Naive thymus-derived CD4-positive, alpha-beta T cell (primary cell): ENCODE measurements around the gene PLCH2. TPM values are rescaled to one million over a fixed set of nuclear protein-coding genes. Genes with fewer than 3 reads are reported as not detected.

Experiments used
- ATAC-seq: fragments of 150-1000 bp; cut with Tn5 transposase; 2 replicates; pipeline ENCODE4 v1.10.0; 2021; ENCODE audit warnings: mild to moderate bottlenecking, moderate library complexity
- CTCF ChIA-PET: fragments of 350-600 bp; sonication (Branson Sonifier 250); formaldehyde crosslinking; loops from one replicate; lab custom pipeline; 2021; ENCODE audit warnings: antibody characterized with exemption; lab: Charles Lee
- POLR2A ChIA-PET: fragments of 350-600 bp; sonication (Branson Sonifier 250); formaldehyde crosslinking; loops from one replicate; lab custom pipeline; 2021; ENCODE audit warnings: antibody characterized with exemption, inconsistent platforms; lab: Charles Lee
- DNase-seq, 9 donors: peaks; one replicate each; pipeline versions ENCODE4 v3.0.0 to v3.0.0-alpha.2; 2020 to 2022; ENCODE audit warnings: mixed read lengths in 1 of 9
- H3K27ac ChIP-seq: one replicate; pipeline ENCODE4 v1.7.0; 2013; ENCODE audit warnings: mild to moderate bottlenecking, low read depth, low read length, moderate library complexity
- H3K27me3 ChIP-seq, 2 donors: one replicate each; pipeline ENCODE4 v1.7.0; 2013; ENCODE audit warnings: low read length in 2 of 2, mild to moderate bottlenecking in 2 of 2, moderate library complexity in 2 of 2; ENCODE audit not compliant: control insufficient read depth in 2 of 2, insufficient read depth in 2 of 2
- H3K36me3 ChIP-seq, 3 experiments: 1 replicate in 2 of 3; 2 replicates in 1 of 3; pipeline ENCODE4 v1.7.0; 2013; ENCODE audit warnings: low read length in 3 of 3, mild to moderate bottlenecking in 3 of 3, moderate library complexity in 1 of 3; ENCODE audit not compliant: insufficient read depth in 3 of 3, control insufficient read depth in 2 of 3
- H3K4me1 ChIP-seq, 2 donors: one replicate each; pipeline ENCODE4 v1.7.0; 2013; ENCODE audit warnings: low read length in 2 of 2, mild to moderate bottlenecking in 2 of 2, moderate library complexity in 1 of 2; ENCODE audit not compliant: control insufficient read depth in 2 of 2, insufficient read depth in 2 of 2
- H3K4me3 ChIP-seq: 2 replicates; pipeline ENCODE4 v1.7.0; 2013; ENCODE audit warnings: mild to moderate bottlenecking, low read length
- H3K9me3 ChIP-seq, 3 experiments: 1 replicate in 2 of 3; 2 replicates in 1 of 3; pipeline ENCODE4 v1.7.0; 2013; ENCODE audit warnings: low read length in 3 of 3; ENCODE audit not compliant: control insufficient read depth in 2 of 3
- H3K27ac Mint-ChIP-seq, 9 donors: one replicate each; pipeline ENCODE4 v1.8.0; 2020 to 2022; ENCODE audit warnings: mixed read lengths in 9 of 9, mild to moderate bottlenecking in 8 of 9, moderate library complexity in 5 of 9, inconsistent platforms in 2 of 9
- H3K27me3 Mint-ChIP-seq, 5 donors: one replicate each; pipeline ENCODE4 v1.8.0; 2021 to 2022; ENCODE audit warnings: mixed read lengths in 5 of 5, mild to moderate bottlenecking in 1 of 5
- H3K36me3 Mint-ChIP-seq, 5 donors: one replicate each; pipeline ENCODE4 v1.8.0; 2020 to 2022; ENCODE audit warnings: mixed read lengths in 5 of 5, mild to moderate bottlenecking in 3 of 5, inconsistent platforms in 1 of 5
- H3K4me1 Mint-ChIP-seq, 7 donors: one replicate each; pipeline ENCODE4 v1.8.0; 2020 to 2022; ENCODE audit warnings: mixed read lengths in 7 of 7, mild to moderate bottlenecking in 3 of 7, inconsistent platforms in 1 of 7
- H3K4me3 Mint-ChIP-seq, 10 donors: one replicate each; pipeline ENCODE4 v1.8.0; 2020 to 2022; ENCODE audit warnings: mild to moderate bottlenecking in 10 of 10, mixed read lengths in 10 of 10, moderate library complexity in 6 of 10, inconsistent platforms in 2 of 10
- H3K9me3 Mint-ChIP-seq, 11 donors: one replicate each; pipeline ENCODE4 v1.8.0; 2020 to 2022; ENCODE audit warnings: mixed read lengths in 11 of 11, mild to moderate bottlenecking in 4 of 11, inconsistent platforms in 1 of 11, moderate library complexity in 1 of 11
- intact Hi-C, 2 donors: fragments of 100-400 bp; cut with micrococcal nuclease; formaldehyde crosslinking; loops; one replicate each; pipeline ENCODE4 v1.15.1; 2023
- polyA plus RNA-seq, 2 donors: library from polyadenylated mRNA; unstranded; fragments of 300-500 nt; fragmentation: Illumina TruSeq; gene quantifications; one replicate each; pipeline ENCODE4 v1.2.3, GENCODE V29; 2021
- total RNA-seq, 6 experiments: library from RNA in 5 of 6; stranded (reverse) in 5 of 6; gene quantifications; 1 replicate in 5 of 6; 2 replicates in 1 of 6; pipeline ENCODE4 v1.2.3 and lab custom pipeline; 2021 to 2026

The PLCH2 gene
- total and polyA plus RNA-seq, 7 experiments from 2014 or later: 0.11 to 37.4 (median 11.8) TPM

DNA sequence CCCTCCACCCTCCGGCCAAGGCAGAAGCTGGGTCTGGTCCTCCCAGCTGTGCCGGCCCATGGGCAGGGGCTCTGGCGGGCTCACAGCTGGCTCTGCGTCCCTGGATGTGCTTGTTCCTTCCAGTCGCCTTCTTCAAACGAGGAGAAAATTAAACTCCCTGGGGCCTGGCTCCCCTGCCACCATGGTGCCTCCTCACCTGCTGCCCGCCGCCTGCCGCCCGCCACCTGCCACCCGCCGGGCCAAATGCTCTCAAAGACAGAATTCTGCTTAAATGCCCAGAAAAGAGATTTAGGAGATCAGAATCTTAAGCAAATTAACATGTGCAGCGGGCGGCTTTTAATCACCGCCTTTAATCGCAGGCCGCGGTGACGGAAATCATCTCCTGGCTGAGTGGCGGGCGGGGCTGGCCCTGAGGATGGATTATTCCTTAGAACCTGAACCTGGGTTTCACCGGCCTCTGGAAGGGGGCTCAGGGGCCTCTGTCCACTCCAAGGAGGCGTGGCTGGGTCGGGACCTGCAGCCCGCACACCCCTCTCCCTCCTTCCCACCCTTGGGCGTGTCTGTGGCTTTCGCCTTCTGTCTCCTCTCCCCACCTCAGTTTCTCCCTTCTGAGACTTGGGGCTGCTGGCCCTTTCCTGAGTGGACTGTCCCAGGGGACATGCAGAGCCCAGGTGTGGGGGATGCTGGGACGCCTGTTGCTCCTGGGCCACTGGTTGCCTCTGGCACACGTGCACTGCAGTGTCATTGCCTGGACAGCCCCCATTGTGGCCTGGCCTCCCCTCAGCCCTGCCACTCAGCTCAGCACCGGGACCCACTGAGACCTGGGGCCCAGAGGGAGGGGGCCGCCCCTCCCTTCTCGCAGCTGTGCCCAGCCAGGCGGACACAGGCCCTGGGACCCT, 10.5 kb upstream of the PLCH2 start:
- ChIA-PET POLR2A (no interaction called here), CTCF (no interaction called here)
- Histone ChIP-seq H3K36me3 (no peaks in the 10 kb centered on the region), H3K9me3 (no peaks in the 10 kb centered on the region), H3K27ac (no peak overlapping the region), H3K27me3 (no peaks in the 10 kb centered on the region), H3K4me3 (no peak overlapping the region), H3K4me1 (peaks cover 0 to 13% of the 10 kb centered on the region in 2 donors)
- ATAC-seq (no peak), DNase-seq (no peak)
- Mint-ChIP-seq H3K27ac (no peak overlapping the region), H3K4me1 (peaks cover 0 to 11% (median 0%) of the 10 kb centered on the region in 7 donors), H3K27me3 (peaks cover 0 to 5% (median 5%) of the 10 kb centered on the region in 5 donors), H3K36me3 (no peaks in the 10 kb centered on the region), H3K4me3 (no peak overlapping the region), H3K9me3 (no peaks in the 10 kb centered on the region)
- intact Hi-C loops: no loop called here

GRCh38 chr1:2466270-2466665, 9.8 kb upstream of the PLCH2 start:
- no peak for ATAC-seq
- DNase-seq: no peak
- Histone ChIP-seq H3K27ac (no peak overlapping the region), H3K4me1 (peaks cover 0 to 13% of the 10 kb centered on the region in 2 donors), H3K4me3 (no peak overlapping the region), H3K36me3 (no peaks in the 10 kb centered on the region), H3K9me3 (no peaks in the 10 kb centered on the region), H3K27me3 (no peaks in the 10 kb centered on the region)
- Mint-ChIP-seq H3K27ac (no peak overlapping the region), H3K9me3 (no peaks in the 10 kb centered on the region), H3K4me1 (peaks cover 0 to 11% (median 0%) of the 10 kb centered on the region in 7 donors), H3K36me3 (no peaks in the 10 kb centered on the region), H3K4me3 (peak overlapping the region in 2 of 10 donors; percentile 25 to 64), H3K27me3 (peaks cover 0 to 5% (median 5%) of the 10 kb centered on the region in 5 donors)
- intact Hi-C loops: no loop called here
- CTCF ChIA-PET: no interaction called here
- POLR2A ChIA-PET: no interaction called here

DNA sequence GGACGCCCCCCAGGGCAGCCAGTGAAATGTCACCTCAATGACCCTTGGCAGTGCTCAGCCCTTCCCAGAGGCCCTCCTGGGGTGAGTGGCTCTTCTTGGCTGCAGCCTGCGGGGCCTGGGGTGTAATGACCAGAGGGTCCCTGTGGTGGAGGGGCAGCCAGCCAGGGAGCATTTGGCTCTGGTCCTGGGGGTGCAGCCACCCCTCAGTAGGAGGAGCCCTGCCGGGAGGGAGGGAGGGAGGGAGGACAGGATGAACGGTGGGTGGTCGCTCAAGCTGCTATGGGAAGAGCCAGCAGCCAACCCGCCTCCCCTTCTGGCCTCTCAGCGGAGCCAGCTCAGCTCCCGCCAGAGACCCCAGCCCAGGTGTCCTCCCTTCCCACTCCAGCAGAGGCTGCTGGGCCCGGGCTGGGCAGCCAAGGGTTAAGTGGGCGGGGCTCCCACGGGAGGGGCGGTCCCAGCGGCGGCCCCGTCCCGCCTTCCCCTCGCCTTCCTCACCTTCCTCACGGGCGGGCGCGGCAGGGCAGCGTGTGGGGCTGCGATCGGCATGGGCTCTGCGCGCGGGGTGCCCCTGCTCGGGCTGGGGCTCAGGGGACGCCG, 9.0 kb upstream of the PLCH2 start:
- Mint-ChIP-seq H3K4me3 (peak overlapping the region in 1 of 10 donors; percentile 64), H3K4me1 (peaks cover 0 to 11% (median 0%) of the 10 kb centered on the region in 7 donors), H3K27ac (no peak overlapping the region), H3K27me3 (peaks cover 0 to 5% (median 5%) of the 10 kb centered on the region in 5 donors), H3K9me3 (no peaks in the 10 kb centered on the region), H3K36me3 (no peaks in the 10 kb centered on the region)
- ATAC-seq (no peak), DNase-seq (peak in 3 of 9 donors; percentile 11 to 39 (median 37))
- H3K9me3 ChIP-seq: no peaks in the 10 kb centered on the region
- H3K4me3 ChIP-seq: no peak overlapping the region
- no peaks in the 10 kb centered on the region for H3K36me3 ChIP-seq
- CTCF ChIA-PET: no interaction called here
- intact Hi-C loops: no loop called here
- H3K4me1 ChIP-seq: peaks cover 0 to 13% of the 10 kb centered on the region in 2 donors
- no peak overlapping the region for H3K27ac ChIP-seq
- POLR2A ChIA-PET: no interaction called here
- no peaks in the 10 kb centered on the region for H3K27me3 ChIP-seq

DNA sequence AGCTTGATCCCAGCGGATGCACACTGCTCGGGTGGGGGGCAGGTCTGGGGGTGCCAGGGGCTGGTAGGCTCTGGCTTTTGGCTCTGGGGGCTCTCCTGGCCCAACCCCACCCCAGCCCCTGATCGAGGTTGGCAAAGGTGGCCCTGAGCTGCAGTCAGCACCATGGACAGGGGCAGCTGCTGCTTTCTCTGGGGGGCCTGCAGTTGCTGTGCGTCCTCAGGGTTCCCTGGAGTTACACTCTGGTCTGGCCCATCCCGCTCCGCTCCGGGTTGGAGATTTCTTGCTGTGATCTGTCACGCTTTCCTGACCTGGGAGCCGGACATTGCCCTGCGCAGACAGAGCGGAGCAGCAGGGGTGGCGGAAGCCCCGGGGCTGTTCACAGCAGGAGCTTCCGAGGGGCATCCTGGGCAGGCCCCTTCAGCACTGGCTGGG, 8.0 kb upstream of the PLCH2 start:
- no peak for ATAC-seq
- intact Hi-C loops: no loop called here

DNA sequence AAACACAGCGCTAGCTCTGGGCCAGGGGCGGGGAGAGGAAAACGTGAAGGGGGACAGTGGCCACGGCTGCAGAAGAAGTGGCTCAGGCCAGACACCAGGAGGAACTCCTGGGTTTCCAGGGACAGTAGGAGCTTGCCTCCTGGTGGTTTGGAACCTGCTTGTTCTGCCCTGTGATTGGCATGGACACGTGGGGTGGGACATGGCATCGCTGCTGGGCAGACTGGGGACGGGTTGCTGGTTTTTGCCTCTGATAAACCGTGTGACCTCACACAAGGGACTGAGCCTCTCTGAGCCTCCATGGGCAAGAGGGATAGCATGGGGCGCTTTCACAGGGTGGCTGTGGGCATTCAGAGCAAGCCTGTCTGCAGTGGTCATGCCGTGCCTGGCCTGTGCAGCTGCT, 7.5 kb upstream of the PLCH2 start:
- intact Hi-C loops: no loop called here
- ATAC-seq (no peak), DNase-seq (no peak)
- Mint-ChIP-seq H3K36me3 (no peaks in the 10 kb centered on the region), H3K4me1 (peaks cover 0 to 8% (median 0%) of the 10 kb centered on the region in 7 donors), H3K9me3 (no peaks in the 10 kb centered on the region), H3K27me3 (peaks cover 0 to 5% (median 5%) of the 10 kb centered on the region in 5 donors), H3K4me3 (peak overlapping the region in 1 of 10 donors; percentile 23), H3K27ac (no peak overlapping the region)
- Histone ChIP-seq H3K27ac (no peak overlapping the region), H3K36me3 (no peaks in the 10 kb centered on the region), H3K4me3 (no peak overlapping the region), H3K4me1 (peaks cover 0 to 13% of the 10 kb centered on the region in 2 donors), H3K9me3 (no peaks in the 10 kb centered on the region), H3K27me3 (no peaks in the 10 kb centered on the region)
- ChIA-PET POLR2A (no interaction called here), CTCF (no interaction called here)

More for the DNA sequence above, 8.0 kb upstream of the PLCH2 start:
- Histone ChIP-seq H3K4me1 (peaks cover 0 to 13% of the 10 kb centered on the region in 2 donors), H3K36me3 (no peaks in the 10 kb centered on the region), H3K9me3 (no peaks in the 10 kb centered on the region), H3K27me3 (no peaks in the 10 kb centered on the region), H3K4me3 (no peak overlapping the region), H3K27ac (no peak overlapping the region)
- H3K4me3 Mint-ChIP-seq: peak overlapping the region in 1 of 10 donors; percentile 23
- no peak overlapping the region for H3K27ac Mint-ChIP-seq
- peak in 8 of 9 donors; percentile 24 to 54 (median 34) for DNase-seq
- peaks cover 0 to 5% (median 5%) of the 10 kb centered on the region in 5 donors for H3K27me3 Mint-ChIP-seq
- no peaks in the 10 kb centered on the region for H3K9me3 Mint-ChIP-seq
- H3K36me3 Mint-ChIP-seq: no peaks in the 10 kb centered on the region
- ChIA-PET CTCF (no interaction called here), POLR2A (no interaction called here)
- H3K4me1 Mint-ChIP-seq: peaks cover 0 to 8% (median 0%) of the 10 kb centered on the region in 7 donors

DNA sequence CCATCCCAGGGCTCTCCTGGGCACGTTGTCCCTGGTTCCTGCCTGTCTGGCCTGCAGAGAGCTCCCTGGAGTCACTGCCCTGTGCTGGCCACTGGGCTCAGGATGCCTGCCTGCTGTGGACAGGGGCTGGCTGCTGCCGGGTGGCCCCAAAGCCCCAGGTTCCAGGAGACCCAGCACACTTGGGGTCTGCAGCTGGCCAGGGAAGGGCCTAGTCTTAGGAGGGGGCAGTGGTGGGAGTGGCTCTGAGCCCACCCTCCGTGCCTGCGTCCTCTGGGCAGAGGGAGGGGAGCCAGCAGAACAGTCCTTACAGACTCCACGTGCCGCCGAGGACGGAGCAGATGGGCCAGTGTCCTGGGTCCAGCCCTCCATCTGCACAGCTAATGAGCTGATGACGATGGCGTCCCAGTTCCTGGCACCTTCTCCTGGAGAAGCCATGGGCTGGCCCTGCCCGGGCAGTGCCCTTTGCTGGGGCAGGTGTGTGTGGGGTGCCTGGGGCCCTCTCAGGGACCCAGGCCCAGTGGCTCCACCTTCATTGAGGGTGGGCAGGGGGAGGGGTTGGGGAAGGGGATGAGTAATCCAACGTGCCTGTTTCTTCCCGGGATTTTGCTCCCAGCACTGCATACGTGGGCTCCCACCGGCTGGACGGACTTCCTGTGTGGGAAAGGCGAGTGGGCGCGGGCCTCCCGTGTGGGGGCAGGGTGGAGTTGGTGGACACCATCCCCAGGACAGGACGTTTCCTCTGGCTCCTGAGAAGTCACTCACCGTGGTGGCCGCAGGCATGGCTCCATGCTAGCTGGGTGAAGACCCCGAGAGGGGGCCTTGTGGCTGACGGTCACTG, 6.8 kb upstream of the PLCH2 start:
- Mint-ChIP-seq H3K36me3 (no peaks in the 10 kb centered on the region), H3K4me1 (peaks cover 0 to 6% (median 0%) of the 10 kb centered on the region in 7 donors), H3K9me3 (no peaks in the 10 kb centered on the region), H3K4me3 (no peak overlapping the region), H3K27ac (no peak overlapping the region), H3K27me3 (peaks cover 0 to 4% (median 3%) of the 10 kb centered on the region in 5 donors)
- ATAC-seq: no peak
- Histone ChIP-seq H3K27me3 (no peaks in the 10 kb centered on the region), H3K4me1 (peaks cover 0 to 13% of the 10 kb centered on the region in 2 donors), H3K9me3 (no peaks in the 10 kb centered on the region), H3K4me3 (no peak overlapping the region), H3K27ac (no peak overlapping the region), H3K36me3 (no peaks in the 10 kb centered on the region)
- no peak for DNase-seq
- ChIA-PET CTCF (no interaction called here), POLR2A (no interaction called here)
- intact Hi-C loops: no loop called here
